Measurements from ENCODE around the gene DNM2. TPM values are rescaled to one million over a fixed set of nuclear protein-coding genes. Genes with fewer than 3 reads are reported as not detected.
"Not testable (repeated sequence)": the region's sequence is repeated elsewhere in the genome, so short reads cannot be mapped to it uniquely, and the experiment has no call there.

DNM2 gene
- total RNA-seq, 4 donors from 2014 or later: 135 to 322 (median 173) TPM

GRCh38 chr19:10863107-10863717 is 145.3 kb downstream of the DNM2 start:
- Histone ChIP-seq H3K4me3 (no peak overlapping the region), H3K27ac (no peak overlapping the region), H3K4me1 (peaks cover 8% of the 10 kb centered on the region), H3K36me3 (no peaks in the 10 kb centered on the region), H3K27me3 (no peaks in the 10 kb centered on the region), H3K9me3 (no peaks in the 10 kb centered on the region)
- no peak for DNase-seq (ENCODE audit: low spot score in 2 of 2)
- WGBS: 73% methylated on average over 18 of the region's 18 CpGs
- TF ChIP-seq CTCF (IDR thresholded peaks at IDR 0.05) (no peak), POLR2AphosphoS5 (IDR thresholded peaks at IDR 0.05) (no peak), EP300 (IDR thresholded peaks at IDR 0.05) (no peak), POLR2A (IDR thresholded peaks at IDR 0.05) (no peak)

- Histone ChIP-seq H3K27me3 (no peaks in the 10 kb centered on the region), H3K4me1 (peaks cover 8% of the 10 kb centered on the region), H3K27ac (no peak overlapping the region), H3K4me3 (no peak overlapping the region), H3K36me3 (no peaks in the 10 kb centered on the region), H3K9me3 (no peaks in the 10 kb centered on the region)
- no peak for TF ChIP-seq POLR2AphosphoS5 (IDR thresholded peaks at IDR 0.05)
- TF ChIP-seq CTCF (IDR thresholded peaks at IDR 0.05): peak; percentile 66 to 92
- no peak for TF ChIP-seq POLR2A (IDR thresholded peaks at IDR 0.05)
- WGBS: 13% methylated on average over 6 of the region's 6 CpGs
- peak; percentile 90 to 91 for DNase-seq (ENCODE audit: low spot score in 2 of 2)
These were observed 146.6 kb downstream of the DNM2 start for GRCh38 chr19:10864538-10864899.

- 86% methylated on average over 10 of the region's 10 CpGs for WGBS
- H3K36me3 ChIP-seq: no peaks in the 10 kb centered on the region
- no peak overlapping the region for H3K4me3 ChIP-seq
- no peak for TF ChIP-seq EP300 (IDR thresholded peaks at IDR 0.05)
- no peak for TF ChIP-seq POLR2A (IDR thresholded peaks at IDR 0.05)
- TF ChIP-seq CTCF (IDR thresholded peaks at IDR 0.05): no peak
- TF ChIP-seq POLR2AphosphoS5 (IDR thresholded peaks at IDR 0.05): no peak
- no peaks in the 10 kb centered on the region for H3K27me3 ChIP-seq
- H3K4me1 ChIP-seq: peaks cover 14% of the 10 kb centered on the region
- no peaks in the 10 kb centered on the region for H3K9me3 ChIP-seq
- H3K27ac ChIP-seq: no peak overlapping the region
- DNase-seq (ENCODE audit: low spot score in 2 of 2): no peak
These were observed 148.6 kb downstream of the DNM2 start for GRCh38 chr19:10866495-10866894.

- no peaks in the 10 kb centered on the region for H3K9me3 ChIP-seq
- H3K4me3 ChIP-seq: no peak overlapping the region
- no peak for DNase-seq (ENCODE audit: low spot score in 2 of 2)
- H3K27me3 ChIP-seq: no peaks in the 10 kb centered on the region
- H3K4me1 ChIP-seq: peaks cover 31% of the 10 kb centered on the region
- WGBS: 91% methylated on average over 5 of the region's 10 CpGs
- TF ChIP-seq EP300 (IDR thresholded peaks at IDR 0.05): no peak
- TF ChIP-seq CTCF (IDR thresholded peaks at IDR 0.05): no peak
- no peak for TF ChIP-seq POLR2A (IDR thresholded peaks at IDR 0.05)
- no peak for TF ChIP-seq POLR2AphosphoS5 (IDR thresholded peaks at IDR 0.05)
- H3K27ac ChIP-seq: no peak overlapping the region
- H3K36me3 ChIP-seq: no peaks in the 10 kb centered on the region
These were observed 151.1 kb downstream of the DNM2 start for GRCh38 chr19:10868872-10869547.

- H3K27me3 ChIP-seq, H3K9me3 ChIP-seq, H3K36me3 ChIP-seq, H3K4me3 ChIP-seq, H3K27ac ChIP-seq: not testable (repeated sequence)
- peaks cover 26% of the 10 kb centered on the region for H3K4me1 ChIP-seq
- WGBS: 95% methylated on average over 11 of the region's 11 CpGs
- peak in 1 of 2 donors; percentile 72 for DNase-seq (ENCODE audit: low spot score in 2 of 2)
These were observed 152.0 kb downstream of the DNM2 start for GRCh38 chr19:10869872-10870311.

Data from suprapubic skin (tissue), 4 donors.